Activated CD4-positive, alpha-beta T cell treated with anti-CD3 and anti-CD28 coated beads, Interleukin-2, amount 50 U/mL, for 1 hour (primary cell): ENCODE results near the gene NT5M.

ENCODE experiments used
- DNase-seq: peaks from one replicate; pipeline ENCODE4 v3.0.0-alpha.2; 2020

Gene NT5M

GRCh38 chr17:17395885-17396284, 92.7 kb downstream of the NT5M start:
- DNase-seq, result no peak
